ENCODE data around the gene ATP5ME. TPM values are rescaled to one million over a fixed set of nuclear protein-coding genes. Genes with fewer than 3 reads are reported as not detected.
"Not testable (repeated sequence)": the region's sequence is repeated elsewhere in the genome, so short reads cannot be mapped to it uniquely, and the experiment has no call there.

Gene ATP5ME
- polyA plus RNA-seq, 3 donors = 272 to 299 (median 298) TPM

- DNase-seq (ENCODE audit: low read depth in 3 of 3, low spot score in 2 of 3) = no peak
Measured at GRCh38 chr4:637536-638280, 36.4 kb downstream of the ATP5ME start.

- no peak for DNase-seq (ENCODE audit: low read depth in 3 of 3, low spot score in 2 of 3)
Measured at GRCh38 chr4:636628-637159, 37.4 kb downstream of the ATP5ME start.

- no peak for DNase-seq (ENCODE audit: low read depth in 3 of 3, low spot score in 2 of 3)
Measured at GRCh38 chr4:635851-636627, 38.0 kb downstream of the ATP5ME start.

- not testable (repeated sequence) for DNase-seq (ENCODE audit: low read depth in 3 of 3, low spot score in 2 of 3)
Measured at GRCh38 chr4:635066-635835, 38.8 kb downstream of the ATP5ME start.

- DNase-seq (ENCODE audit: low read depth in 3 of 3, low spot score in 2 of 3) = no peak
Measured at GRCh38 chr4:634599-634985, 39.5 kb downstream of the ATP5ME start.

- no peak for DNase-seq (ENCODE audit: low read depth in 3 of 3, low spot score in 2 of 3)
Measured at GRCh38 chr4:633976-634598, 40.0 kb downstream of the ATP5ME start.

GRCh38 chr4:633406-633805, 40.7 kb downstream of the ATP5ME start:
- DNase-seq (ENCODE audit: low read depth in 3 of 3, low spot score in 2 of 3) = no peak

- no peak for DNase-seq (ENCODE audit: low read depth in 3 of 3, low spot score in 2 of 3)
Measured at GRCh38 chr4:632926-633325, 41.1 kb downstream of the ATP5ME start.

- DNase-seq (ENCODE audit: low read depth in 3 of 3, low spot score in 2 of 3) = no peak
Measured at GRCh38 chr4:632196-632790, 41.8 kb downstream of the ATP5ME start.

- DNase-seq (ENCODE audit: low read depth in 3 of 3, low spot score in 2 of 3) = no peak
Measured at GRCh38 chr4:630656-631055, 43.4 kb downstream of the ATP5ME start.

- no peak for DNase-seq (ENCODE audit: low read depth in 3 of 3, low spot score in 2 of 3)
Measured at GRCh38 chr4:629915-630641, 44.0 kb downstream of the ATP5ME start.

GRCh38 chr4:629636-629914, 44.5 kb downstream of the ATP5ME start:
- DNase-seq (ENCODE audit: low read depth in 3 of 3, low spot score in 2 of 3) = no peak

GRCh38 chr4:628821-629635, 45.0 kb downstream of the ATP5ME start:
- DNase-seq (ENCODE audit: low read depth in 3 of 3, low spot score in 2 of 3) = no peak

- DNase-seq (ENCODE audit: low read depth in 3 of 3, low spot score in 2 of 3) = no peak
Measured at GRCh38 chr4:628311-628741, 45.8 kb downstream of the ATP5ME start.

GRCh38 chr4:627347-628125, 46.5 kb downstream of the ATP5ME start:
- no peak for DNase-seq (ENCODE audit: low read depth in 3 of 3, low spot score in 2 of 3)

- DNase-seq (ENCODE audit: low read depth in 3 of 3, low spot score in 2 of 3) = no peak
Measured at GRCh38 chr4:626201-627091, 47.6 kb downstream of the ATP5ME start.

- no peak for DNase-seq (ENCODE audit: low read depth in 3 of 3, low spot score in 2 of 3)
Measured at GRCh38 chr4:625631-626161, 48.4 kb downstream of the ATP5ME start.

All from right renal cortex interstitium (tissue), 3 donors.